Stimulated activated CD8-positive, alpha-beta memory T cell treated with anti-CD3 and anti-CD28 coated beads, Interleukin-15, amount 100 ng/mL, for 24 hours (primary cell): Measurements from ENCODE around the gene SRSF8.
"Not testable (repeated sequence)": the region's sequence is repeated elsewhere in the genome, so short reads cannot be mapped to it uniquely, and the experiment has no call there.

Experiments used
- DNase-seq: peaks from one replicate; pipeline ENCODE4 v3.0.0-alpha.2; 2020; ENCODE audit warnings: low read depth

SRSF8 gene

GRCh38 chr11:95097209-95097608 is 30.5 kb downstream of the SRSF8 start:
- no peak for DNase-seq

- no peak for DNase-seq
These were observed 32.1 kb downstream of the SRSF8 start for GRCh38 chr11:95098826-95099225.

DNA sequence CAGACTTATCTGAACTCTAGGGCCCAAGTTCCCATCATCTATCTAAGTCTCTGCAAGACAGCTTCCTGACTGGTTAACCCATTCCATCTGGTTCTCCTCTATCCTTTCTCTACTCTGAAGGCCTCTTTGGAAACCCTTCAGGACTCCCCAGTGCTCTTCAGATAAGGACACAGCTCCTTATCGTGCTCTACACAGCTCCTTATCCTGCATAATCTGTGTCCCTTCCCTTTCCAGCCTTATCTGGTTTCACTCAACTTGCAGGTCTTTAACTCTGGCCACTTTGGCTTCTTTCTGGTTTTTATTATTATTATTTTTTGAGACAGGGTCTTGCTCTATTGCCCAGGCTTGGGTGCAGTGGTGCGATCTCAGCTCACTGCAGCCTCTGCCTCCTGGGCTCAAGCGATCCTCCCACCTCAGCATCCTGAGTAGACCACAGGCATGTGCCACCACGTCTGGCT is 33.5 kb downstream of the SRSF8 start:
- no peak for DNase-seq

DNA sequence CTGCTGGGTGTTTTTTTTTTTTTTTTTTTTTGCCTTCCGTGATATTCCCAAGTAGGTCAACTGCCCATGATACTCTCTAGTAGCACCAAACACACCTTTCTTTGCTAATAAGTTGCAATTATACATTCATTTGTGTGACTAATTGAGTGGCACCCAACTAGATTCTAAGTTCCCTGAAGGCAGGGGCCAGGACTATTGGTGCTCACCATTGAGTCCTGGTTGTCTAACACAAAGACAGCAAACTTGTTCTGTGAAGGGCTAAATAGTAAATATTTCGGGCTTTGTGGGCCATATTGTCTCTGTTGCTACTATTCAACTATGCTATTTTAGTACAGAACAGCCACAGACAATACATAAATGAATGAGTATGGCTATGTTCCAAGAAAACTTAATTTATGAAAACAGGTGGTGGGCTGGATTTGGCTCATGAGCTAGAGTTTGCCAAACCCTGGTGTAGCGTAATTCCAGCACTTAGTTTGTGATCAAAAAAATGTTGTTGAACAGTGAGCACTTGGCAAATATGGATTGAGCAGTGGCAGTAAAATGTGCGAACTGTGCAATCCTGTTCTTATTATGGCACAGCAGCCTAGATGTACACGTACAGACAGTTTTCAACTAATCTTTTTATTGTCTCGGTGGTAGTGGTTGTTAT is 34.3 kb downstream of the SRSF8 start:
- DNase-seq = no peak

GRCh38 chr11:95101935-95102334 is 35.2 kb downstream of the SRSF8 start:
- no peak for DNase-seq

DNA sequence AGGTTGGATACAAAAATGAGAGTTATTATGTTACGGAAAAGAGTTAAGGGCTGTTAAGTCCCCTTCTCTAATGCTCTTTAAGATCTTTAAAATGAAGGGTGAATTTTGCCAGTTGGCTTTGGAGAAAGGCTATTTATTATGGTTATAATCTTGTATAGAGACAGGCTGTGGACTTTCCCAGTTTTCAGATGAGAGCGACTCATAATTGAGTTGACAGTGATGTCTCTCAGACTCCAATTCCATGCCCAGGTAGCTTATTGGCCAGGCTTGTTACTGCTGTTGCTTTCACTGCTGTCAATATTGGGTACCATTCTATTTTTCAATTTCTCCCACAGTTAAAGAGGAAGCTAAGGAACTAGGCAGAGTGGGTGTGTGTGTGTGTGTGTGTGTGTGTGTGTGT is 36.0 kb downstream of the SRSF8 start:
- DNase-seq = no peak

DNA sequence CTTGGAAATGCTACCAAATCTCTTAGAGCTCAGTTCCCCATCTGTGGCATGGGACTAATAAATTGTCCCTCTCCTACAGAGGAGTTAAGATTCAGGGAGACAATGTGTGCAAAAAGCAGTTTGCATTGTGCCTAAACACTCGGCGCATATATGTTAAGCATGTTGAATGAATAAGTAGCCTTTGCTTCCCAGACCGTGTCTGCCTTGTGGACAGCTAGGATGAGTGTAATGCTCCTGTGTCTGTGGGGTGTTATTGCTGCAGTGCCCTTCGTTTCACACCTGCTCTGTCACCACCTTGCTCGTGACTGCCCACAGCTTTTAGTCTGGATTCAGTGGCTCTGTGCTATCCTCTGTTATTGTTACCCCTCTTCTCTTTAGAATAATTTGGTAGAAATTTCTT is 37.0 kb downstream of the SRSF8 start:
- no peak for DNase-seq

- DNase-seq = no peak
These were observed 37.6 kb downstream of the SRSF8 start for GRCh38 chr11:95104121-95104830.

DNA sequence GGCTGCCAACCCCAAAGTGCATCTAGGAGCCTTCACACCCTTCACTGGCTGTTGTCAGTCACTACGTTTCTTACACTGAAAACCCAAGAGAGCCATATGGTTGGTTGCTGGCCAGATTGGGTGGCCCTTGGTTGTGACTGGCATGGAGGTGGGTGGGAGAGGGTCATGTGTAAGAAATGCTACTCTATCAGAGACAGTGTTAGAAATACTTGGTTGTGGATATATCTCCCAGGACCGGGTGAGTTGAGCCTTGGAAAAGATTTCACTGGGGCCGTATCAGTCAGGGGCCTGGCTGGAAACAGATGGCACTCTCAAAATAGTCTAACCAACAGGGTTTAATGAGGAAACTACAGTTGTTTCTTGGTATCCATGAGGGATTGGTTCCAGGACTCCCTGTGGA is 38.1 kb downstream of the SRSF8 start:
- no peak for DNase-seq

GRCh38 chr11:95108159-95108611 is 41.5 kb downstream of the SRSF8 start:
- DNase-seq = no peak

DNA sequence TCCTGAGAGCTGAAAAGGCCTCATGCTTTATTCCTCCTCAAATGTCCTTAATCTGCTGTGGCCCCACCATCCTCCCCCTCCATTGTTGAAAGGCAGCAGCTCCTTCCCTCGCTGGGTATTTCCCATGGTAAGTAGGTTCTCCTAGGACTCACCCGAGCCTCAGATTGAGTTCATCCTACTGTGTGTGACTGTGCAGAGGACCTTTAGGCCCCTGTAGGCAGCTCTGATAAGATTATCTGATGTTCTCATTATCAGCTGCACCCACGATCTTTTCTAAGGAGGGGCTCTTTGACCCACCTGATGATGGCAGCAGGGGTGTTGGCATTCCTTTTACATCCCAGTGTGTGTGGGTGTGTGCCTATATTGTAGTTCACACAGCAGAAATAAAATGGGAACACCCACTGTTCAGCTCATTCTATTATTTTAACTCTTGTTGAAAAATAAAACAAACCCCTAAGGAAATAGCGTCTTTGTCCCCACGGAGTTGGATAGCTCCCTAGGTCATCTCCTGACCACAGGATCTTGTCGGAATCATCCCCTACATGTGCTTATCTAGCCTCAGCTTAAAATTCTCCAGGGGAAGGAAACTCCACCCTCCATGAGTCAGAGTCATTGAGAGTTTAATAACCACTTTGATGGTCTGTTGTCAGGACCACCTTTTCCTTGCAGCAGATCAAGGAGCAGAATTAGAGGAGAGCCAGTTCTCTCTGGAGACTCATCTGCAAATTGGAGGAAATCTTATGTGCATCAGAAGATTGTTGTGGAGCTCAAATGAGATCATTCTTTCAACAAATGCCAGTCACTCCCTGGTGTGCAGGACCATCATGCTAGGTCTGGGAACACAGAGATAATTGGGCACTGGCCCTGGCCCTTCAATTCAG is 42.2 kb downstream of the SRSF8 start:
- DNase-seq = no peak

DNA sequence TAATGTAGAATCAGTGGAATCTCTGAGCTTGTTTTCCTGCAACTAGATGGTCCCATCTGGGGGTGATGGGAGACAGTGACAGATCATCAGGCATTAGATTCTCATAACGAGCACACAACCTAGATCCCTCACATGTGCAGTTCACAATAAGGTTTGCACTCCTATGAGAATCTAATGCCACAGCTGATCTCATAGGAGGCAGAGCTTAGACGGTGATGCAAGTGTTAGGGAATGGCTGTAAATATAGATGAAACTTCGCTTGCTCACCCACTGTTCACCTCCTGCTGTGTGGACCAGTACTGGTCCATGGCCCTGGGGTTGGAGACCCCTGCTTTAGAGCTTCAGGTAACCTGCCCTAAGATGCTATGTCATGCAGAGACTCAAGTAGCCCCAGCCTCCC is 44.8 kb downstream of the SRSF8 start:
- DNase-seq = not testable (repeated sequence)

GRCh38 chr11:95111923-95112540 is 45.3 kb downstream of the SRSF8 start:
- no peak for DNase-seq

DNA sequence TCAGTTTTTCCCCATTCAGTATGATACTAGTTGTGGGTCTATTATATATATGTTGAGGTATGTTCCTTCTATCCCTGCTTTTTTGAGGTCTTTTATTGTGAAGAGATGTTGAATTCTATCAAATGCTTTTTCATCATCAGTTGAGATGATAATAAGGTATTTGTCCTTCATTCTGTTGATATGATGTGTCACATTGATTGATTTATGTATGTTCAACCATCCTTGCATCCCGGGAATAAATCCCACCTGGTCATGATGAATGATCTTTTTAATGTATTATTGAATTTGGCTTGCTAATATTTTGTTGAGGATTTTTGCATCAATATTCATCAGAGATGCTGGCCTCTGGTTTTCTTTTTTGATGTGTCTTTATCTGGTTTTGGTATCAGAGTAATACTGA is 48.9 kb downstream of the SRSF8 start:
- no peak for DNase-seq

GRCh38 chr11:95119361-95120060 is 52.8 kb downstream of the SRSF8 start:
- no peak for DNase-seq
